Measurements from ENCODE around the gene VSIG1. TPM values are rescaled to one million over a fixed set of nuclear protein-coding genes. Genes with fewer than 3 reads are reported as not detected.

The VSIG1 gene
- total and polyA plus RNA-seq, 8 donors: 0.19 to 12.8 (median 0.49) TPM

- TF ChIP-seq, protein P1, sequence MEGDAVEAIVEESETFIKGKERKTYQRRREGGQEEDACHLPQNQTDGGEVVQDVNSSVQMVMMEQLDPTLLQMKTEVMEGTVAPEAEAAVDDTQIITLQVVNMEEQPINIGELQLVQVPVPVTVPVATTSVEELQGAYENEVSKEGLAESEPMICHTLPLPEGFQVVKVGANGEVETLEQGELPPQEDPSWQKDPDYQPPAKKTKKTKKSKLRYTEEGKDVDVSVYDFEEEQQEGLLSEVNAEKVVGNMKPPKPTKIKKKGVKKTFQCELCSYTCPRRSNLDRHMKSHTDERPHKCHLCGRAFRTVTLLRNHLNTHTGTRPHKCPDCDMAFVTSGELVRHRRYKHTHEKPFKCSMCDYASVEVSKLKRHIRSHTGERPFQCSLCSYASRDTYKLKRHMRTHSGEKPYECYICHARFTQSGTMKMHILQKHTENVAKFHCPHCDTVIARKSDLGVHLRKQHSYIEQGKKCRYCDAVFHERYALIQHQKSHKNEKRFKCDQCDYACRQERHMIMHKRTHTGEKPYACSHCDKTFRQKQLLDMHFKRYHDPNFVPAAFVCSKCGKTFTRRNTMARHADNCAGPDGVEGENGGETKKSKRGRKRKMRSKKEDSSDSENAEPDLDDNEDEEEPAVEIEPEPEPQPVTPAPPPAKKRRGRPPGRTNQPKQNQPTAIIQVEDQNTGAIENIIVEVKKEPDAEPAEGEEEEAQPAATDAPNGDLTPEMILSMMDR (IDR thresholded peaks at IDR 0.05): no peak
- H3K9me3 ChIP-seq: no peaks in the 10 kb centered on the region
- H3K36me3 ChIP-seq: no peaks in the 10 kb centered on the region
- DNase-seq: no peak
- no peak for ATAC-seq
- H3K4me3 ChIP-seq: no peak overlapping the region
- no peaks in the 10 kb centered on the region for H3K4me1 ChIP-seq
- intact Hi-C loops (cut with DNase I): no loop called here
- no peak overlapping the region for H3K27ac ChIP-seq
- no peaks in the 10 kb centered on the region for H3K27me3 ChIP-seq
Measured at GRCh38 chrX:108059801-108060200, 14.9 kb downstream of the VSIG1 start.

DNA sequence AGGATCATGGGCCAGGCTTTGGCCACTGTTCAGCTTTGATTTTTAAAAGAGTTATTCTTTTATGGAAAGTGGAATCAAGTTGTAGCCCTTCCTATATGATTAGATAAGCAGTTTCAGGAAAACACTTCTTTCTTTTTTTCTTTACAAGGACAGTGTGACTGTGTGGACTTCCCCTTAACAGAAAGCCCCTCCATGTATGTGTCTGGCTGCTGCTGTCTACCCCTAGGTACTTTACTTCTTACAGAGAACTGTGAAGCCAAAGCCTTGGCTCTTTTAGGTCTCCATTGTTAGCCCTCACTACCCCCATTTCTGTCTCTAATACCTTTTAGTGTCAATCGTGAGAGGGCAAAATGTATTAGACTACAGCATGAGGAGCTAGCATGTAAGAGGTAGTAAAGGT lies 19.1 kb downstream of the VSIG1 start:
- intact Hi-C loops (cut with DNase I): no loop called here
- Histone ChIP-seq H3K4me3 (no peak overlapping the region), H3K9me3 (no peaks in the 10 kb centered on the region), H3K27me3 (peaks cover 0 to under 1% of the 10 kb centered on the region in 2 donors), H3K4me1 (no peaks in the 10 kb centered on the region), H3K36me3 (no peaks in the 10 kb centered on the region), H3K27ac (no peak overlapping the region)
- DNase-seq: no peak
- TF ChIP-seq, protein P1 (IDR thresholded peaks at IDR 0.05): no peak
- ATAC-seq: no peak

DNA sequence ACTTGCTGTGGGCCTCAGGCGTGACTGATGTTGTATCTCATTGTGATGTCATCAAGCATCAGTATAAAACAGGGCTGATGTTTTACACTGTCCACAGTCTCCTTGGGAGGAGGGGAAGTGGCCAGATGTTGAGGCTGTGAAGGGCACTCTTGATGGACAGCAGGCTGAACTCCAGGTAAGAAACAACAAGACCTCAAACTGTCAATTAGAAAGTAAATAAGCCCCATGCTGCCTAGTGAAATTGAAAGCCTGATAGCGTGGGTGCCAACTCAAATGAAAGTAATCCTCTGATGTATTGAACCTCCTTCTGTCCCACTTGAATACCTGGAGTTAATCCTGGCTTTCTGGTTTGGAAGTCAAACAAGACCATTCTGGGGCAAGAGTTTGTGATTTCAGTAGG lies 19.7 kb downstream of the VSIG1 start:
- no peak for DNase-seq
- Histone ChIP-seq H3K4me3 (no peak overlapping the region), H3K27me3 (peaks cover 0 to 6% of the 10 kb centered on the region in 2 donors), H3K9me3 (no peaks in the 10 kb centered on the region), H3K36me3 (no peaks in the 10 kb centered on the region), H3K27ac (no peak overlapping the region), H3K4me1 (no peaks in the 10 kb centered on the region)
- intact Hi-C loops (cut with DNase I): no loop called here
- TF ChIP-seq, protein P1 (IDR thresholded peaks at IDR 0.05): no peak
- no peak for ATAC-seq

DNA sequence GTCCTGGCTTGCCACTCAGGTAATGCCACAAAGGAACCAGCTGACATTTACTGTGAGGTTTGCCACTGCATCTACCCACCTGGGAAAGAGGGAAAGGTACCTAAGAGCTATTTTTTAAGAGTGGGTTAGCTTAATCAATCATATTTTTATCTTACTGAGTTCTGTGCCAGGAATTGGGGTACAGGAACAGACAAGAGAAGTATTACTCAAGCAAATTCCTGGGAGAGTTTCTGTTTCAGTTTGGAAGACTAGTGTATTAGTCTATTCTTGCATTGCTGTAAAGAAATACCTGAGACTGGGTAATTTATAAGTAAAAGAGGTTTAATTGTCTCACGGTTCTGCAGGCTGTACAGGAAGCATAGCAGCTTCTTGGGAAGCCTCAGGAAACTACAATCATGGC lies 23.3 kb downstream of the VSIG1 start:
- no peaks in the 10 kb centered on the region for H3K4me1 ChIP-seq
- TF ChIP-seq, protein P1 (IDR thresholded peaks at IDR 0.05): no peak
- no peak overlapping the region for H3K4me3 ChIP-seq
- H3K27me3 ChIP-seq: peaks cover 0 to 7% of the 10 kb centered on the region in 2 donors
- intact Hi-C loops (cut with DNase I): no loop called here
- ATAC-seq (no peak), DNase-seq (no peak)
- no peaks in the 10 kb centered on the region for H3K9me3 ChIP-seq
- H3K27ac ChIP-seq: no peak overlapping the region
- no peaks in the 10 kb centered on the region for H3K36me3 ChIP-seq

DNA sequence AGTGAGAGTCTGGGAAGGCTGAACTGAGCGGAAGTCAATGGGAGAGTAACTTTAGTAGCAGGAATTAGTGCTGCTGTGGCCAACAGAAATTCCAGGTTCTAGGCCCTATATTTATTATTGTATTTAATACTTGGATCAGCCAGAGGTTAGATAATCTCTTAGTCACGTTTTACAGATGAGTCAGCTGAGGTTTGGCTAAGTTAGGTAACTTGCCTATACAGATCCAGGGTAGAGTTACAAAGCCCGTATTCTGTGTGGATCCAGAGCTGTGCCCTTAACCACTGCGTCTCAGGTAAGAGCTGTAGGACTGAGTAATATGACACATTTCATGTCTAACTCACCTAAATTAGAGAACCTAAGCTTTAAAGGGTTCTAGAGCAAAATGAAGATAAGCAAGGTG lies 26.0 kb downstream of the VSIG1 start:
- intact Hi-C loops (cut with DNase I): no loop called here
- H3K27ac ChIP-seq: no peak overlapping the region

More for the DNA sequence above, 26.0 kb downstream of the VSIG1 start:
- TF ChIP-seq, protein P1 (IDR thresholded peaks at IDR 0.05): no peak
- H3K9me3 ChIP-seq: no peaks in the 10 kb centered on the region
- no peaks in the 10 kb centered on the region for H3K4me1 ChIP-seq
- H3K27me3 ChIP-seq: peaks cover 0 to 7% of the 10 kb centered on the region in 2 donors
- ATAC-seq (peak; percentile 40), DNase-seq (no peak)
- no peak overlapping the region for H3K4me3 ChIP-seq
- H3K36me3 ChIP-seq: no peaks in the 10 kb centered on the region
